ENCODE results near the gene SERINC3. TPM values are rescaled to one million over a fixed set of nuclear protein-coding genes. Genes with fewer than 3 reads are reported as not detected.

The SERINC3 gene
- polyA plus RNA-seq, 5 donors, result 61.6 to 83.5 (median 73.0) TPM

Other genes with a start within 250 kb of the SERINC3 start
- 1 to 10 TPM; 7.1 to 9.4 (median 7.8) TPM for gene FITM2, start 210.9 kb downstream of the SERINC3 start, polyA plus RNA-seq (ENCODE audit: insufficient read depth in 1 of 5, insufficient read length in 5 of 5, low replicate concordance in 1 of 5)
- gene R3HDML, start 185.0 kb downstream of the SERINC3 start, polyA plus RNA-seq (ENCODE audit: insufficient read depth in 1 of 5, insufficient read length in 5 of 5, low replicate concordance in 1 of 5), result under 1 TPM in 2 of 5 donors, not detected in 3; 0.09 to 0.17 TPM
- 1 to 10 TPM in 1 of 5 donors, under 1 TPM in 4; 0.78 to 1.2 (median 0.87) TPM for gene HNF4A, start 166.4 kb downstream of the SERINC3 start, polyA plus RNA-seq (ENCODE audit: insufficient read depth in 1 of 5, insufficient read length in 5 of 5, low replicate concordance in 1 of 5)
- 10 to 100 TPM; 10.1 to 12.8 (median 10.4) TPM for gene TTPAL, start 46.2 kb downstream of the SERINC3 start, polyA plus RNA-seq (ENCODE audit: insufficient read depth in 1 of 5, insufficient read length in 5 of 5, low replicate concordance in 1 of 5)
- 10 to 100 TPM; 49.1 to 68.5 (median 62.4) TPM for gene PKIG, start 60.5 kb upstream of the SERINC3 start, polyA plus RNA-seq (ENCODE audit: insufficient read depth in 1 of 5, insufficient read length in 5 of 5, low replicate concordance in 1 of 5)
- 1 to 10 TPM; 4.8 to 7.9 (median 5.8) TPM for gene ADA, start 129.6 kb upstream of the SERINC3 start, polyA plus RNA-seq (ENCODE audit: insufficient read depth in 1 of 5, insufficient read length in 5 of 5, low replicate concordance in 1 of 5)
- gene CCN5, start 193.3 kb upstream of the SERINC3 start, polyA plus RNA-seq (ENCODE audit: insufficient read depth in 1 of 5, insufficient read length in 5 of 5, low replicate concordance in 1 of 5), result under 1 TPM; 0.27 to 0.43 (median 0.36) TPM
- gene KCNK15, start 223.8 kb upstream of the SERINC3 start, polyA plus RNA-seq (ENCODE audit: insufficient read depth in 1 of 5, insufficient read length in 5 of 5, low replicate concordance in 1 of 5), result not detected

Data from right lung (tissue), 5 donors.